NCI-H1436 treated with DMSO at 0.1 percent for 48 hours (cell line): ENCODE data around the gene INAFM1.

Experiments used
- DNase-seq: peaks from one replicate; lab custom pipeline; 2025; lab: John Stamatoyannopoulos, UW

INAFM1 gene

GRCh38 chr19:47310323-47310722 lies 35.6 kb downstream of the INAFM1 start:
- DNase-seq: no peak

- DNase-seq: no peak
These were observed 36.1 kb downstream of the INAFM1 start for GRCh38 chr19:47310819-47311218.

GRCh38 chr19:47312366-47313006 lies 37.8 kb downstream of the INAFM1 start:
- DNase-seq: no peak

GRCh38 chr19:47313754-47314295 lies 39.1 kb downstream of the INAFM1 start:
- DNase-seq: no peak

DNA sequence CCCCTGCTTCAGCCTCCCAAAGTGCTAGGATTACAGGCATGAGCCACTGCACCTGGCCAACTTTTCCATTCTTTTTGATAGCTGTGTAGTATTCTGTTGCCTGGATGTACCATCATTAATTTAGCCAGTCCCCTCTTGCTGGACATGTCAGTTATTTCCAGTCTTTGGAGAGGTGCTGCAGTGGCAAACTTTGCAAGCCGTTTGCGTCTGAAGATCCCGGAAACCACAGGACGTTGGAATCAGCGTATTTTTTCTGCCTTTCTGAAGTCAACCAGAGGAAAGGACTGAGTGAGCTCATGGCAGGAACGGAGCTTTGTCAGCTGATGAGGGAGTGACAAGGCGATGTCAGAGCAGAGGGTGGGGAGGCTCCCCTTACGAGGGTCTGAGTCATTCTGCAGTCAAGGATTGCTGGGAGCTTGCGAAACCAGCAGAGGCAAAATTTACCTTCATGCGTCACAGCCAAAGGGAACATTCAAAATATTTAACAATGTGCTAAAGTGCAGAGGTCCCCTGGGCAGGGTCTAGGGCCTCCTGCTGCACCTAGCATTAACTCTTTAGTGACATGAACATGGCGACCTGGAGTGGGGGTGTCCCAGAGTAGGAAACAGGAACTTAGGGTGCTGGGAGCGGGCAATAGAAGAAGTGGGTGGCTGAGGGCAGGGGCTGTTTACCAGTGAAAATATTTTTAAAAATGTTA lies 40.6 kb downstream of the INAFM1 start:
- no peak for DNase-seq

- no peak for DNase-seq
These were observed 41.8 kb downstream of the INAFM1 start for GRCh38 chr19:47316513-47316912.

DNA sequence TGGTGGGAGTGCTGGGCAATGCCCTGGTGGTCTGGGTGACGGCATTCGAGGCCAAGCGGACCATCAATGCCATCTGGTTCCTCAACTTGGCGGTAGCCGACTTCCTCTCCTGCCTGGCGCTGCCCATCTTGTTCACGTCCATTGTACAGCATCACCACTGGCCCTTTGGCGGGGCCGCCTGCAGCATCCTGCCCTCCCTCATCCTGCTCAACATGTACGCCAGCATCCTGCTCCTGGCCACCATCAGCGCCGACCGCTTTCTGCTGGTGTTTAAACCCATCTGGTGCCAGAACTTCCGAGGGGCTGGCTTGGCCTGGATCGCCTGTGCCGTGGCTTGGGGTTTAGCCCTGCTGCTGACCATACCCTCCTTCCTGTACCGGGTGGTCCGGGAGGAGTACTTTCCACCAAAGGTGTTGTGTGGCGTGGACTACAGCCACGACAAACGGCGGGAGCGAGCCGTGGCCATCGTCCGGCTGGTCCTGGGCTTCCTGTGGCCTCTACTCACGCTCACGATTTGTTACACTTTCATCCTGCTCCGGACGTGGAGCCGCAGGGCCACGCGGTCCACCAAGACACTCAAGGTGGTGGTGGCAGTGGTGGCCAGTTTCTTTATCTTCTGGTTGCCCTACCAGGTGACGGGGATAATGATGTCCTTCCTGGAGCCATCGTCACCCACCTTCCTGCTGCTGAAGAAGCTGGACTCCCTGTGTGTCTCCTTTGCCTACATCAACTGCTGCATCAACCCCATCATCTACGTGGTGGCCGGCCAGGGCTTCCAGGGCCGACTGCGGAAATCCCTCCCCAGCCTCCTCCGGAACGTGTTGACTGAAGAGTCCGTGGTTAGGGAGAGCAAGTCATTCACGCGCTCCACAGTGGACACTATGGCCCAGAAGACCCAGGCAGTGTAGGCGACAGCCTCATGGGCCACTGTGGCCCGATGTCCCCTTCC lies 45.5 kb downstream of the INAFM1 start:
- no peak for DNase-seq

DNA sequence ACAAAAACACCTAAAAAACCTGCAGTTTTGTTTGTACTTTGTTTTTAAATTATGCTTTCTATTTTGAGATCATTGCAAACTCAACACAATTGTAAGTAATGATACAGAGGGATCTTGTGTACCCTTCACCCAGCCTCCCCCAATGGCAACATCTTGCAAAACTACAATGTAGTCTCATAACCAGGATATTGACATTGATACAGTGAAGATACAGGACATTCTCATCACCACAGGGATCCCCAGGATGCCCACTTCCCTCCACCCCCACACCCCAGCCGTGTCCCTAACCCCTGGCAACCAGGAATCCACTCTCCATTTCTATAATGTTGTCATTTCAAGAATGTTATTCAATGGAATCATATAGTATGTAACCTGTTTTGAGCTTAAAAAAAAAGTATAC lies 46.9 kb downstream of the INAFM1 start:
- no peak for DNase-seq

DNA sequence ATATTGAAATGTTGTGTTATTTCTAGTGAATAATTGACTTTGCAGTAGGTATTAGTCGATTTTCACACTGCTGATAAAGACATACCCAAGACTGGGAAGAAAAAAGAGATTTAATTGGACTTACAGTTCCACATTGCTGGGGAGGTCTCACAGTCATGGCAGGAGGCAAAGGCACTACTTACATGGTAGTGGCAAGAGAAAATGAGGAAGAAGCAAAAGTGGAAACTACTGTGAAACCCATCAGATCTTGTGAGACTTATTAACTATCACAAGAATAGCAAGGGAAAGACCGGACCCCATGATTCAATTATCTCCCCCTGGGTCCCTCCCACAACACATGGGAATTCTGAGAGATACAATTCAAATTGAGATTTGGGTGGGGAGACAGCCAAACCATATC lies 47.4 kb downstream of the INAFM1 start:
- no peak for DNase-seq

DNA sequence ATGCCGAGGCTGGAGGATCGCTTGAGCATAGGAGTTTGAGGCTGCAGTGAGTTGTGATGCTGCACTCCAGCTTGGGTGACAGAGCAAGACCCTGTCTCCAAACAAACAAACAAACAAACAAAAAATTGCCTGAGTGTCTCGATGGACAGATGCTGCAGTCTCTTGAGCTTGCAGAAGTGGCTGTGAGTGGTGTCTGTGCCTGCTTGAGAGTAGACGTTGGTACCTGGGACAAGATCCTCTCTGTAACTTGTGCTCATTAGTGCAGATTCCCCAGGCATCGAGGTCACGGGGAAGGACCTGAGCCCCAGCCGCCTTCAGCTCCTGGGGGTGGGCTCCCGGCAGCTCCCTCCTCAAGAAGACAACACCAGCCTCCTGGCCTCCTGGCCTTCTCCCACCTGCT lies 48.7 kb downstream of the INAFM1 start:
- no peak for DNase-seq

GRCh38 chr19:47323872-47324271 lies 49.2 kb downstream of the INAFM1 start:
- no peak for DNase-seq

DNA sequence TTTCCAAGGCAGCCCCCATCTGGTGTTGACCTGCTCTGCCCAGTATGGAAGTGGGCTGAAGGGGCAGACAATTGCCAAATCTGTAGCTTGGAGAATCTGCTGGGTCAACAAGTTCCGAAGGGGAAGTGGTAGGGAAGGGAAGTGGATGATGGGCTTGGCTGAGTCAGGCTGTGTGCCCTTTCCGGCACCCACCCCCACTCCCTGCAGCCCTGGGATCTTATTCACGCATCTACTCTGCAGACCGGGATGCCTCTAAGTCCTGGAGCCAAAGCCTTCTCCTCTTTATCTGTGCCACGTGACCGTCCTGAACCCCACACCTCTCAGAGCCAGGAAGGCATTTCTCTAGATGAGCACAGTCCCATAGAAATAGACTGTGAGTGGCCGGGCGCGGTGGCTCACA lies 49.8 kb downstream of the INAFM1 start:
- DNase-seq: no peak
